Right atrium auricular region (tissue), 2 donors: ENCODE measurements around the gene UBE3C. TPM values are rescaled to one million over a fixed set of nuclear protein-coding genes. Genes with fewer than 3 reads are reported as not detected.
A peak's percentile ranks its signal among the peaks of the same experiment; 100 is the strongest.

Source experiments
- DNase-seq: peaks from one replicate; pipeline ENCODE4 v3.0.0-alpha.2; 2019; ENCODE audit warnings: low spot score
- H3K27ac ChIP-seq, 2 donors: fragments of 200-600 bp; sonication (generic); 1 replicate in 1 of 2; 2 replicates in 1 of 2; pipeline ENCODE4 v1.5.1; 2016 to 2019
- H3K27me3 ChIP-seq, 2 donors: fragments of 200-600 bp; sonication (generic); one replicate each; pipeline versions ENCODE4 v1.5.1 to v1.6.0; 2017 to 2019
- H3K36me3 ChIP-seq: fragments of 200-600 bp; sonication (generic); one replicate; pipeline ENCODE4 v1.5.1; 2016
- H3K4me1 ChIP-seq, 2 donors: fragments of 200-600 bp; sonication (generic); one replicate each; pipeline versions ENCODE4 v1.5.1 to v1.6.0; 2017 to 2019
- H3K4me3 ChIP-seq, 2 donors: fragments of 200-600 bp; sonication (generic); 1 replicate in 1 of 2; 2 replicates in 1 of 2; pipeline ENCODE4 v1.5.1; 2017 to 2019; ENCODE audit warnings: mild to moderate bottlenecking in 1 of 2, moderate library complexity in 1 of 2
- H3K9me3 ChIP-seq, 2 donors: fragments of 200-600 bp; sonication (generic); one replicate each; pipeline ENCODE4 v1.5.1; 2019
- CTCF ChIP-seq, 2 donors: fragments of 200-600 bp; sonication (generic); IDR thresholded peaks; one replicate each; pipeline ENCODE4 v1.5.1; 2019; ENCODE audit warnings: antibody characterized with exemption in 2 of 2
- total RNA-seq, 2 donors: library from RNA; depleted of rRNA; stranded (reverse); fragments of >200 nt; gene quantifications; one replicate each; pipeline ENCODE4 v1.1.0, GENCODE V29; 2016

The UBE3C gene
- total RNA-seq, 2 donors from 2014 or later: 53.3 to 60.8 TPM

GRCh38 chr7:157133304-157133703, 5.4 kb upstream of the UBE3C start:
- H3K4me1 ChIP-seq: peaks cover 0 to 8% of the 10 kb centered on the region in 2 donors
- TF ChIP-seq CTCF (IDR thresholded peaks at IDR 0.05): no peak
- no peaks in the 10 kb centered on the region for H3K36me3 ChIP-seq
- H3K27me3 ChIP-seq: no peaks in the 10 kb centered on the region
- H3K9me3 ChIP-seq: no peaks in the 10 kb centered on the region
- H3K4me3 ChIP-seq: no peak overlapping the region
- no peak for DNase-seq
- H3K27ac ChIP-seq: no peak overlapping the region

DNA sequence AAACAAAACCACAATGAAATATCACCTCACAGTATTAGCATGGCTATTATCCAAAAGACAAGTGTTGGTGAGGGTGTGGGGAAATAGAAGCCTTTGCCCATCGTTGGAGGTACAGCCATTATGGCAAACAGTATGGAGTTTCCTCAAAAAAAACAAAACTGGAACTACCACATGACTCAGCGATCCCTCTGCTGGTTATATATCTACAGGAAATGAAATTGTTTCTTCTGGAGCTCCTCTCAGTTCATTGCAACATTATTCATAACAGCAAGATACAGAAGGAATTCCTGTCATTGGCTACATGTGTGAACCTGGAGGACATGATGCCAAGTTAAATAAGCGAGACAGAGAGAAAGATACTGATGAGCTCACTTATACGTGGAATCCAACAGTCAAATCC, 2.4 kb upstream of the UBE3C start:
- H3K9me3 ChIP-seq: no peaks in the 10 kb centered on the region
- no peak overlapping the region for H3K27ac ChIP-seq
- peaks cover 0 to 27% of the 10 kb centered on the region in 2 donors for H3K4me1 ChIP-seq
- no peak for TF ChIP-seq CTCF (IDR thresholded peaks at IDR 0.05)
- H3K27me3 ChIP-seq: no peaks in the 10 kb centered on the region
- peaks cover 10% of the 10 kb centered on the region for H3K36me3 ChIP-seq
- DNase-seq: no peak
- no peak overlapping the region for H3K4me3 ChIP-seq

DNA sequence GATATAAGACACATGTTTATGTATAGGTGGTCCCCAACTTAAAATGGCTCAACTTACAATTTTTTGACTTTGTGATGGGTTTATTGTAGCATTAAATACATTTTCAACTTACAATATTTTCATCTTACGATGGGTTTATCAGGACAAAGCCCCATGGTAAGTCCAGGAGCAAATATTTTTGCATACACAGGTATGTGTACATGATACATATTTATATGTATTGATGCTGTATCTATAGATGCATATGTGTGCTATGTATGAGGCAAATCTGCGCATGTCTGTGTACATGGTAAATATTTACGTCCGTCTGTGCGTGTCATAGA, 664 bp upstream of the UBE3C start:
- DNase-seq: no peak
- Histone ChIP-seq H3K4me1 (peaks cover 0 to 33% of the 10 kb centered on the region in 2 donors), H3K27ac (peak overlapping the region; percentile 93 to 95), H3K9me3 (no peaks in the 10 kb centered on the region), H3K36me3 (peaks cover 15% of the 10 kb centered on the region), H3K27me3 (no peaks in the 10 kb centered on the region), H3K4me3 (peak overlapping the region; percentile 82 to 86)
- TF ChIP-seq CTCF (IDR thresholded peaks at IDR 0.05): no peak

- peaks cover 15% of the 10 kb centered on the region for H3K36me3 ChIP-seq
- no peak for TF ChIP-seq CTCF (IDR thresholded peaks at IDR 0.05)
- H3K9me3 ChIP-seq: no peaks in the 10 kb centered on the region
- peaks cover 0 to 44% of the 10 kb centered on the region in 2 donors for H3K4me1 ChIP-seq
- H3K27me3 ChIP-seq: no peaks in the 10 kb centered on the region
- H3K27ac ChIP-seq: peak overlapping the region; percentile 93 to 95
- peak overlapping the region; percentile 82 to 86 for H3K4me3 ChIP-seq
- peak; percentile 59 for DNase-seq
These were observed 534 bp downstream of the UBE3C start for GRCh38 chr7:157139111-157139809.

DNA sequence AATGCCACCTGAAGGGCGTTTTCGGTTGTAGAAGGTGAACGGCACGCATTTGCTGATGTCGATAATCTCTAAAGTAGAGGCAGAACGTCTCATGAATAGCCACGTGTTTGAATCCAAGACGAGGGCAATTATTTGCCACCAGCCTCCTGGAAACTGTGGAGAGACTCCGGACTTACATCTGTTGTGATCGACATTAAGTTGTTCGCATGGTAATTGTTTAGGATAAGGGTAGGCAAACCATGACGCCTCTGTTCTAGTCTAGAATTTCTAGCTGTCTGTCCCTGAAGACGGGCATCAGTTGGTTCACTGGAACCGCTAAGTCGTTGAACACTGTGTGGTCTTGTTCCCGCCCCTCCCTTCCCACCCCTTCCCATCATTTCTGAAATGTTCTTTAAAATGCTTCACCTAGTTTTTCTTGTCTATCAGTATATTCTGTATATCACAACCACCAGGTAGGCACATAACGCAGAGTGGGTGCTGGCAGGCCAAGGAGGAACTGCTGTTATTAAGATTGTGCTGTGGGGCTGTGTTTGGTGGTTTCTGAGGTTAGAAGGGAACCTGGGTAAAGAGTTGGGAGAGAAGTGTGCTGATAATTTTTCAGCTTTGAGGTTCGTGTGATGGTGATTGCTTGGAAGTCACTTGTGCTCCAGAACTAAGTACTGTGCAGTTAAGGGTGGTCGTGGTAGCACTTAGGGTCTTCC, 1.2 kb downstream of the UBE3C start:
- peaks cover 0 to 46% of the 10 kb centered on the region in 2 donors for H3K4me1 ChIP-seq
- H3K9me3 ChIP-seq: no peaks in the 10 kb centered on the region
- peak; percentile 34 for DNase-seq
- no peak for TF ChIP-seq CTCF (IDR thresholded peaks at IDR 0.05)
- peaks cover 15% of the 10 kb centered on the region for H3K36me3 ChIP-seq
- peak overlapping the region; percentile 93 to 95 for H3K27ac ChIP-seq
- H3K4me3 ChIP-seq: peak overlapping the region; percentile 82 to 86
- no peaks in the 10 kb centered on the region for H3K27me3 ChIP-seq
